GM19395 (cell line): ENCODE results near the gene UROC1.

Source experiments
- ATAC-seq: cut with Tn5 transposase; IDR thresholded peaks from one replicate; pipeline ENCODE4 v1.9.1; 2021; ENCODE audit warnings: mild to moderate bottlenecking, moderate library complexity; ENCODE audit not compliant: unreplicated experiment

Gene UROC1

GRCh38 chr3:126517986-126518778 lies 609 bp upstream of the UROC1 start:
- no peak for ATAC-seq

DNA sequence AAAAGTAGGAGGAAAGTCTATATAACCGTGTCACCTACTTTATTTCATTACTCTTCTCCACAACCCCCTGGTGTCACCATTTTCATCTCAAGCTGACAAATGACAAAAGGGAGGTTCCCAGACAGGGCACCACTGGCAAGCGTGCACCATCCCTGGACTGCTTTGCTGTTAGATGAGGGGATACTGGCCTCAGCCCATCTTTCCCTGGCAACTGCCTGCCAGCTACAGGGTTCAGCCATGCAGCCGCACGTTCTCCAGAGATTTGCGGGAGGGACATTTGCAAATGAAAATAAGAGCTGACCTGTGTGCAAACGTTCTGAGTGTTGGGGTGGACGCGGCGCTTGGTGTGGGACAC lies 660 bp downstream of the UROC1 start:
- no peak for ATAC-seq

- no peak for ATAC-seq
These were observed 1.2 kb downstream of the UROC1 start for GRCh38 chr3:126516152-126516935.

- no peak for ATAC-seq
These were observed 2.4 kb downstream of the UROC1 start for GRCh38 chr3:126515066-126515706.

GRCh38 chr3:126514161-126514560 lies 3.4 kb downstream of the UROC1 start:
- ATAC-seq = no peak

DNA sequence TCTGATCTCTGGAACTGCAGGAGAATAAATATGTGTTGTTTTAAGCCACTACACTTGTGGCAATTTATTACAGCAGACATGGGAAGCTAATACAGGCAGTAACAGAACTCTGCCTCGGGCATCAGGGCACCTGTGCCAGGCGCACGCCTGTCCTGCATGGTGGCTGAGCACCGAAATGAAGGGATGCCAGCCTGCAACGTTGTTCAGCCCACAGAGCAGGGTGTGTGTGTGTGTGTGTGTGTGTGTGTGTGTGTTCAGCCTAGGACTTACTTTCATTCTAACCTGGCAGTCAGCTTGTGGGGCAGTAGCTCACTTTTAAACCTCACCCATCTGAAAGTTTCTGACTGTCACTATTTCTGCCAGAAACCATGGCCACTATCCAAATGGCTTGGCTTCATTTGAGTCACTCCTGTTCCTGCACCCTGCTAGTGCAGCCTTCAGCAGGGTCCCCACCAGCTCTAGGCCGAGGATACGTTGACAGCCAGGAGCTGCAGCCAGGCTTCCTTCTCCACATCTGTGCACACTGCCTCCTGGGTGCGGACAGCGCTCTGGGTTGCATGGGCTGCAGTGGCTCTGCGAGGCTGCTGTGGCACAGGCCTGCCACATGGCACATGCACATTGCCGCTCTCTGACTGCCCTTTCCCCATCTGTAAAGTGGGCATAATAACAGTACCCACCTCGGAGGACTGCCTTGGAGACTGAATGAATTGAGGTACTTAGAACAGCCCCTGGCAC lies 4.5 kb downstream of the UROC1 start:
- ATAC-seq = no peak

- no peak for ATAC-seq
These were observed 5.5 kb downstream of the UROC1 start for GRCh38 chr3:126512026-126512425.

- no peak for ATAC-seq
These were observed 6.3 kb downstream of the UROC1 start for GRCh38 chr3:126511291-126511690.

DNA sequence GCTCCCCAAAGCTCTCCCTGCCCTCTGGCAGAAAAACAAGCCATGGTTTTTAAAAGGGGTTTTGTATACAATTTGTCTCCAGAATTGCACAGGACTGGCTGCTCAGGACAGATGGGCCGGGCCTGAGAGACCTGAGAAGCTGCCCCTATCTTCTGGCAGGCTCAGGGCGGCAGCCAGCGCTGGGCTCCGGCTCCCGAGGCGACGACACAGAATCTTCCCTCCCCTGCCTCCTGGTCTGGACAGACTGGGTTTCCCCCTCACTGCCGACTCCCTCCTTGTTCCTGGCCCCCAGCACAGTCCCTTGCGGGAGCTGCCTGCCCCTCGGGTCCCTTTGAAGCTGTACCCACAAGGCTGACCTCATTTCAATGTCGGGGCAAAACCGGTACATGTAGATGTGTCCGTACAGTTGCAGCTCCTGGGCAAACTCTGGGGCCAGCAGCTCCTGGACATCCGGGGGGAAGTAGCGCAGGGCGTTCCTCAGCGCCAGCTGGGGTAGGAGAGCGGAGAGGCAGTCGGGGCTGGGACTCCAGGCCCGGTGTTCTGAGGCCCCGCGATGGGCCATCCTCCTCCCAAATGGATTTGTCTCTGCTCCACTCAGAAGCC lies 7.2 kb downstream of the UROC1 start:
- ATAC-seq = no peak

GRCh38 chr3:126509597-126510307 lies 7.8 kb downstream of the UROC1 start:
- ATAC-seq = no peak

DNA sequence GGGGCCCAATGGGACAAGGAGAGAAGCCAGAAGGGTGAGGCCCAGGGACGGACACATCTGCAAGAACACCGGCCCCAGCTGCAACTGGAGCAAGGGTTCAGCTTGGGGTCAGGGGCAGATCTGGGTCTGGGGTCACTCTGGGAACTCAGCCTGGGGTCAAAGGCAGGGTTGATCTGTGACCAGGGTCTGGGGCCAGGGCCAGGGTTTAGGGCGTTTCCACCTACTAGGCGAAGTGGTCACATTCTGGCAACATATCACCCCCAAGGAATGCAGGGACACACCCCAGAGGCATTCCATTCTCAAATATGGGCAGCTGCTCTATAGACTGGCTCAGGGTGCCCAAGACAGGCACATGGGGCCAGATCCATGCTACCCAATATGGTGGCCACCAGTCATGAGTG lies 9.0 kb downstream of the UROC1 start:
- no peak for ATAC-seq

- ATAC-seq = no peak
These were observed 9.7 kb downstream of the UROC1 start for GRCh38 chr3:126507886-126508285.

DNA sequence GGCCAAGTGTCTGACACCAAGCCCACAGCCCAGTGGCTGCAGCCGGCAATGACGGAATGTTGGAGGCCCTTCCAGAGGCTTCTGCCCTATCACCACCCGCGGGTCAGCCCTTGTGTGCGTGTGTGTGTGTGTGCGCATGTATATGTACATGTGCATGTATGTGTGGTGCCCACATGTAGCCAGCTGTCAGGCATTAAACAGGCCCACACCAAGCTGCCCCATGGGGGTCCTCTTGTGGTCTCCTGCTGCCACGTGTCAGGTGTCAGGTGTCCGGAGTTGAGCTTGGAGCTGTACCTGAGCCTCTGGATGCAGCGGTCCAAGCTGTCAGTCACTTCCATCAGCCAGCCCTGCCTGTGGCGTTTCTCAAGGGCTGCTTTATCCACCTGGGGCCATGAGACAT lies 13.9 kb downstream of the UROC1 start:
- ATAC-seq = no peak

DNA sequence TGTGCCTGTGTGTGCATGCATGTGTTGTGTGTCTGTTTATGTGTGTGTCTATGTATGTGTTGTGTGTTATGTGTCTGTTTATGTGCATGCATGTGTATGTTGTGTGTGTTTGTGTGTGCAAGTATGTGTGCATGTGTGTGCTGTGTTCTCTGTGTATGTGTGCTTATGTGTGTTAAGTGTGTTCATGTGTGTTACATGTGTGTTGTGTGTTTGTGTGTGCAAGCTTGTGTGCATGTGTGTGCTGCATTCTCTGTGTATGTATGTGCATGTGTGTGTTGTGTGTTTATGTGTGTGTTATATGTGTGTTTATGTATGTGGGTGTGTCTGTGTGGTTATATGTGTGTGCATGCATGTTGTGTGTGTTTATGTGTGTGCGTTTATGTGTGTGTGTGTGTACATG lies 14.9 kb downstream of the UROC1 start:
- no peak for ATAC-seq

DNA sequence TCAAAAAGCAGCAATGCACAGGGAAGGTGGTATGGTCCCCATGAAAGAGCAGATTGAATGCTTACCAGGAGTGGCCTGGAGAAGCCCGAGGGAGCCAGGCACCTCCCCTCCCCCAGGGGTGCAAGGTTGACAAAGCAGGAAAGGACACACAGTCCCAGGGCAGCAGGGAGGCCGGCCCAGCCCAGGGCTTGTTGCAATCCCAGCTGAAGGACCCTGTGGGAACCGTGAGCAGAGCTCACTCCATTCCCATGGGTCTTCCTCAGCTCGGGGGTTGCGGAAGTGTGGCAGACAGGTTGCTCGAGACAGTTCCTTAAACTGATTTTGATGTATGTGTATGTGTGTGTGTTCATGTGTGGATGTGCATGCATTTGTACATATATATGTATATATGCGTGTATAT lies 15.8 kb downstream of the UROC1 start:
- no peak for ATAC-seq

DNA sequence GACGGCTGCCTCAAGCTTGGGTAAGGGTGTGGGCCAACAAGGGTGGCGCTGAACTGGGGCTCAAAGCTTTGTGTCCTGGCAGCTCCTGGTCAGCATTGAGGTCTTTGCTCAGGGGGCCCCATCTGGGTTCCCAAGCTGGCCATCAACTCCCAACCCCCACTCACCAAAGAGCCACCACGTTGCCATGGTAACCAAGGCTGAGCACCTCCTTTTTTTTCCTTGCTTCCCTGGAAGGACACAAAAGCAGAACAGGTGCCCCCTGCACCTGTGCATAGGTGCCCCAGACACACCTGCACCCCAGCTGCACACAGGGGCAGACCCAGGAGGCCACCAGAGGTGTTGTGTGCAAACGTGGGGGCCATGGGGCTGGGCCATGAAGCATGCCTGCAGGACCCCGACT lies 16.5 kb downstream of the UROC1 start:
- ATAC-seq = no peak

DNA sequence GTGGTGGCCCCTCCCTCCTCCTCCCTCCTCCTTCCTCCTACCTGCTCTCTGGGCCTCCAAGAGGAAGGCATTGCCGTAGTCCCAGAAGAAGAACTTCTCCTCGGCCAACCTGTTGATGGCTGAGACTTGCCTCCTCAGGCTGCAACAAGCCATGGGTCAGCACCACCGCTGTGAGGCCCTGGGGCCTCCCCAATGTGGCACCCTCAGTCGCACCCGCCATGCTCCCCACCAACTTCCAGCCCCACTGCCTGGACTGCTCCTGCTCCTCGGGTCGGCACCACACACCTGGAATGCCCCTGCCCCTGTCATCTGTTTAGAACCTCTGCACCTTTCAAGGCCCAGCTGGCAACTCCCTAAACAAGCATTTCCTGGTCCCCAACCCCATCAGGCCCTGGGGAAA lies 17.6 kb downstream of the UROC1 start:
- no peak for ATAC-seq

- ATAC-seq = no peak
These were observed 18.2 kb downstream of the UROC1 start for GRCh38 chr3:126499401-126499800.

DNA sequence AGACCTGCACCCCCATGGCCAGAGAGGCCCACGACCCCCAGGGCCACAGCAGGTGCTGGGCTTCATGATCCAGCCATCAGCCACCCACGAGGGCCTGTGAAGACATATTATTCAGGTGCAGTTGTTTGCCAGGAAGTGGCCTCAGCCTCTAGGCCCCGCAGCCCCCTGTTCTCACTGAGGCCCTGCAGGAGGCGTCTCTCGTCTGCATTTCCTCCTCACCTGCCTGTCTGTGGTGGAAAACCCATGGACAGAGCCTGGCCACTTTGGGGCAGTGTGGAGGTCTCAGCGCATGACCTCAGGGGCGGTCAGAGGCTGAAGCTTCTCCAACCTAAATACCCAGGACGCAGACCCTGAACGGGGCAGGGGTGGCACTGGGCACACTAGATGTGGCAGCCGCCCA lies 18.6 kb downstream of the UROC1 start:
- no peak for ATAC-seq

DNA sequence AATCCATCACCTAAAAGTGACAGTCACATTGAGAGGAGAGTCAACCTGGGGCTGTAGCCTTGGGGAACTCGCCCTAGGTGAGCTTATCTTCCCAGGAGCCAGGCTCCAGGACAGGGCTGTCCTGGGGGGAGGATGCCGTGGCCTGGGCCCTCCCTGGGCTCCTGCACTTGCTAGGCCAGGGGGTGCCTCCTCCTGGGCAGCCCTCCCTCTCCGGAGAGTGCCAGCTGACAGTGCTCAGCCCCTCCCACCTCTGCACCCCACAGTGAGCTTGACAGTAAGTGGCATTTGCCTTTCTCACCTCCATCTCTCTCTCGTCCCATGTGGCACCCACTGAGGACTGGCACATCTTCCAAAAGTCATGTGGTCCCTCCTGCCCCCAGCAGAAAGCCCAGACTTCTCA lies 19.1 kb downstream of the UROC1 start:
- no peak for ATAC-seq
